Ishikawa (cell line): Measurements from ENCODE around the gene SCAF1.

Experiments used
- CEBPB ChIP-seq: IDR thresholded peaks from 2 replicates; pipeline ENCODE4 v1.6.1; 2012
- CREB1 ChIP-seq: IDR thresholded peaks from 2 replicates; pipeline ENCODE4 v1.6.1; 2012; ENCODE audit warnings: low read depth
- EGR1 ChIP-seq: IDR thresholded peaks from 2 replicates; pipeline ENCODE4 v1.6.1; 2012
- EP300 ChIP-seq: IDR thresholded peaks from 2 replicates; pipeline ENCODE4 v1.6.1; 2012; ENCODE audit warnings: borderline replicate concordance
- FOXM1 ChIP-seq: IDR thresholded peaks from 2 replicates; pipeline ENCODE4 v1.6.1; 2012; ENCODE audit warnings: low read depth, borderline replicate concordance
- NFIC ChIP-seq: IDR thresholded peaks from 2 replicates; pipeline ENCODE4 v1.6.1; 2012
- RAD21 ChIP-seq: IDR thresholded peaks from 2 replicates; pipeline ENCODE4 v1.6.1; 2012; ENCODE audit warnings: low read depth
- TAF1 ChIP-seq: IDR thresholded peaks from 2 replicates; pipeline ENCODE4 v1.6.1; 2012; ENCODE audit warnings: low read depth, mild to moderate bottlenecking
- TEAD4 ChIP-seq: IDR thresholded peaks from 2 replicates; pipeline ENCODE4 v1.6.1; 2012
- YY1 ChIP-seq: IDR thresholded peaks from 2 replicates; pipeline ENCODE4 v1.6.1; 2012; ENCODE audit warnings: low read depth
- ZBTB7A ChIP-seq: IDR thresholded peaks from 2 replicates; pipeline ENCODE4 v1.6.1; 2012; ENCODE audit warnings: low read depth
- TF ChIP-seq, protein P1 (sequence below): IDR thresholded peaks from 2 replicates; pipeline ENCODE4 v1.6.1; 2012; ENCODE audit warnings: low read depth, mild to moderate bottlenecking
- TF ChIP-seq, protein P2 (sequence below): IDR thresholded peaks from 2 replicates; pipeline ENCODE4 v1.6.1; 2012

DNA sequence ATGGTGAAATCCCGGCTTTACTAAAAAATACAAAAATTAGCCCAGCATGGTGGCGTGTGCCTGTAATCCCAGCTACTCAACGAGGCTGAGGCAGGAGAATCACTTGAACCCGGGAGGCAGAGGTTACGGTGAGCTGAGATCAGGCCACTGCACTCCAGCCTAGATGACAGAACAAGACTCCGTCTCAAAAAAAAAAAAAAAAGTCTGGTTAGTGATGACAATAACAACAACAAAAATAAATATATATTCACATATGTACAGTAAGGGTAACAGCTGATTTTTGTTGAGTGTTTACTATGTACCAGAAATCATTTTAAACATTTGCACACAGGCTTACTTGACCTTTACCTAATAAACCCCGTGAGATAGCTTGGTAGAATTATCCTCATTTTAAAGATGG lies 25.1 kb upstream of the SCAF1 start:
- TF ChIP-seq TEAD4: no peak
- no peak for TF ChIP-seq YY1
- no peak for TF ChIP-seq CEBPB
- TF ChIP-seq NFIC: no peak
- no peak for TF ChIP-seq EP300
- TF ChIP-seq, protein P1, sequence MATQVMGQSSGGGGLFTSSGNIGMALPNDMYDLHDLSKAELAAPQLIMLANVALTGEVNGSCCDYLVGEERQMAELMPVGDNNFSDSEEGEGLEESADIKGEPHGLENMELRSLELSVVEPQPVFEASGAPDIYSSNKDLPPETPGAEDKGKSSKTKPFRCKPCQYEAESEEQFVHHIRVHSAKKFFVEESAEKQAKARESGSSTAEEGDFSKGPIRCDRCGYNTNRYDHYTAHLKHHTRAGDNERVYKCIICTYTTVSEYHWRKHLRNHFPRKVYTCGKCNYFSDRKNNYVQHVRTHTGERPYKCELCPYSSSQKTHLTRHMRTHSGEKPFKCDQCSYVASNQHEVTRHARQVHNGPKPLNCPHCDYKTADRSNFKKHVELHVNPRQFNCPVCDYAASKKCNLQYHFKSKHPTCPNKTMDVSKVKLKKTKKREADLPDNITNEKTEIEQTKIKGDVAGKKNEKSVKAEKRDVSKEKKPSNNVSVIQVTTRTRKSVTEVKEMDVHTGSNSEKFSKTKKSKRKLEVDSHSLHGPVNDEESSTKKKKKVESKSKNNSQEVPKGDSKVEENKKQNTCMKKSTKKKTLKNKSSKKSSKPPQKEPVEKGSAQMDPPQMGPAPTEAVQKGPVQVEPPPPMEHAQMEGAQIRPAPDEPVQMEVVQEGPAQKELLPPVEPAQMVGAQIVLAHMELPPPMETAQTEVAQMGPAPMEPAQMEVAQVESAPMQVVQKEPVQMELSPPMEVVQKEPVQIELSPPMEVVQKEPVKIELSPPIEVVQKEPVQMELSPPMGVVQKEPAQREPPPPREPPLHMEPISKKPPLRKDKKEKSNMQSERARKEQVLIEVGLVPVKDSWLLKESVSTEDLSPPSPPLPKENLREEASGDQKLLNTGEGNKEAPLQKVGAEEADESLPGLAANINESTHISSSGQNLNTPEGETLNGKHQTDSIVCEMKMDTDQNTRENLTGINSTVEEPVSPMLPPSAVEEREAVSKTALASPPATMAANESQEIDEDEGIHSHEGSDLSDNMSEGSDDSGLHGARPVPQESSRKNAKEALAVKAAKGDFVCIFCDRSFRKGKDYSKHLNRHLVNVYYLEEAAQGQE: no peak
- TF ChIP-seq RAD21: no peak
- no peak for TF ChIP-seq EGR1
- no peak for TF ChIP-seq ZBTB7A
- TF ChIP-seq, protein P2, sequence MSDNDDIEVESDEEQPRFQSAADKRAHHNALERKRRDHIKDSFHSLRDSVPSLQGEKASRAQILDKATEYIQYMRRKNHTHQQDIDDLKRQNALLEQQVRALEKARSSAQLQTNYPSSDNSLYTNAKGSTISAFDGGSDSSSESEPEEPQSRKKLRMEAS: no peak
- no peak for TF ChIP-seq TAF1
- no peak for TF ChIP-seq CREB1
- TF ChIP-seq FOXM1: no peak
